Spleen (tissue), 7 donors: ENCODE data around the gene MACROD2.

Experiments
- CTCF ChIP-seq, 11 experiments: fragments of 200-600 bp in 7 of 11; fragments of 450-650 bp in 4 of 11; sonication (generic) in 4 of 11; IDR thresholded peaks in 8 of 11; conservative IDR thresholded peaks in 3 of 11; 1 replicate in 7 of 11; 2 replicates in 4 of 11; pipeline versions ENCODE4 v1.4.0 to v1.8.0; 2016 to 2021; ENCODE audit warnings: antibody characterized with exemption in 11 of 11, inconsistent platforms in 4 of 11, mild to moderate bottlenecking in 1 of 11
- POLR2AphosphoS5 ChIP-seq, 3 donors: sonication (generic); formaldehyde crosslinking; IDR thresholded peaks; one replicate each; pipeline ENCODE4 v1.5.1; 2017; ENCODE audit warnings: antibody characterized with exemption in 3 of 3
- donor health status: DM: no; HTN: no; CAD: no; lungs with moderate emphysema.
- donor health status: DM: no; HTN: no; CAD: no.
- donor health status: DM: no; HTN: no; CAD: no.

DNA sequence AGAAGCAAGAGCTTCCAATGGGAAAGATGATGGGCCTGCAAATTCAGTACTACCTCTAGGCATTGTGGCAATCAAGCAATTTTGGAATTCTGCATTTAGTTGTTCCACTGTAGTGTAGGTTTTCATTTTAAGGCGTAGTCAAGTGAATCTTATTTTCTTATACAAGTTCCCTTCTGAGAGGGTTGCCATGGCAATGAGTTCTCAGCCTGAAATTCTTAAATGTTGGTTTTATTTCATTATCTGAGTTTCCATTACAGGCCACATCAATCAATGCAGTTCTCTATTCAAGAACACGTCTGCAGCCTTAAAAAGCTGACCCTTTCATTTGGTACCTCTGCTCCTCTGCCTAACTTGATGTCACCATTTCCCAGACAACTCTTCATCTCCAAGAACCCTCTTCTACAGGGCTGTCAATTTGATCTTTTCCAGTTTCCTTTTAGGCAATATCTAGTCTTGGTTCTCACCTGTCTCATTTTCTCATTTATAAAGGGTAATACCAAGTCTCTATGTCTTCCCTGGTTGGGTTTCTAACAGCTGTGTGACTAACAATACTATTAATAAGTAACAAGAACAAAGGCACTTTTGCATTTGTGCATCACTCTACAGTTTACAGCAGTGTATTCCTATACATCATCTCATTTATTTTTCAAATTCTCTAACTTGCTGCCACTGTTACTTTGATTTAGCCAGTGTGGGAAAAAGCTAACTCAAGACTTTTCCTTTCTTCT is 1240.3 kb downstream of the MACROD2 start:
- TF ChIP-seq CTCF (IDR thresholded peaks at IDR 0.05 in 8 of 11, conservative IDR thresholded peaks at IDR 0.05 in 3 of 11) = no peak
- no peak for TF ChIP-seq POLR2AphosphoS5 (IDR thresholded peaks at IDR 0.05)
